K562 (cell line): Measurements from ENCODE around the gene HPCAL1. TPM values are rescaled to one million over a fixed set of nuclear protein-coding genes. Genes with fewer than 3 reads are reported as not detected.

ENCODE experiments used
- ATAC-seq: fragments of 200-7000 bp; cut with Tn5 transposase; 3 replicates; pipeline ENCODE4 v1.9.1; 2020; ENCODE audit warnings: moderate library complexity
- BruUV-seq: library from RNA; stranded (reverse); fragments of 400-500 nt; replicated peaks from 2 replicates; lab custom pipeline; 2021; lab: Mats Ljungman, UMichigan
- CTCF ChIA-PET: fragments of 300-600 bp; formaldehyde crosslinking; extraction: SDS; loops from one replicate; lab custom pipeline; 2021; ENCODE audit warnings: low intra/inter-chr PET ratio; lab: Yijun Ruan, JAX
- POLR2A ChIA-PET: fragments of 300-600, 350-650 bp; sonication (Branson Sonifier 250); formaldehyde crosslinking; extraction: SDS; loops from one replicate; lab custom pipeline; 2021; ENCODE audit warnings: antibody characterized with exemption, inconsistent platforms; lab: Yijun Ruan, JAX
- DNase-seq, 4 experiments: peaks; one replicate each; pipeline versions ENCODE4 v3.0.0 to v3.0.0-alpha.2; 2011 to 2018; ENCODE audit warnings: low spot score in 3 of 4, mixed read lengths in 3 of 4; ENCODE audit errors: extremely low read depth in 1 of 4
- FAIRE-seq: peaks from 2 replicates; lab custom pipeline; 2011; peaks lifted over from hg19 to GRCh38; lab: Jason Lieb, UNC
- H2AFZ ChIP-seq: 2 replicates; pipeline ENCODE4 v1.6.0; 2011; ENCODE audit warnings: low read depth, low read length, control low read depth, inconsistent platforms
- H3K27ac ChIP-seq: fragments of 200-600 bp; 3 replicates; pipeline ENCODE4 v1.8.0; 2011; ENCODE audit warnings: low read depth, mild to moderate bottlenecking, control low read depth, inconsistent platforms, low read length, moderate library complexity, mixed read lengths; ENCODE audit errors: extremely low read depth
- H3K27me3 ChIP-seq, 2 experiments: fragments of 300-600 bp in 1 of 2; 2 replicates in 1 of 2; 3 replicates in 1 of 2; pipeline versions ENCODE4 v1.6.0 to v1.8.0; 2011; ENCODE audit warnings: inconsistent platforms in 2 of 2, low read length in 2 of 2, mild to moderate bottlenecking in 1 of 2, mixed read lengths in 1 of 2, moderate library complexity in 1 of 2; ENCODE audit not compliant: control insufficient read depth in 2 of 2, insufficient read depth in 2 of 2
- H3K36me3 ChIP-seq: fragments of 300-600 bp; 3 replicates; pipeline ENCODE4 v1.8.0; 2011; ENCODE audit warnings: mild to moderate bottlenecking, low read length, inconsistent platforms; ENCODE audit not compliant: control insufficient read depth, insufficient read depth
- H3K4me1 ChIP-seq, 2 experiments: fragments of 200-600 bp in 1 of 2; replicated peaks in 1 of 2; 2 replicates in 1 of 2; 3 replicates in 1 of 2; pipeline versions ENCODE4 v1.5.1 to v1.8.0; 2011; ENCODE audit warnings: inconsistent platforms in 2 of 2, low read length in 2 of 2, mild to moderate bottlenecking in 1 of 2, mixed read lengths in 1 of 2, moderate library complexity in 1 of 2; ENCODE audit not compliant: control insufficient read depth in 2 of 2, insufficient read depth in 2 of 2
- H3K4me2 ChIP-seq: 2 replicates; pipeline ENCODE4 v1.6.1; 2011; ENCODE audit warnings: low read length, control low read depth, inconsistent platforms, mixed read lengths; ENCODE audit not compliant: insufficient read depth
- H3K4me3 ChIP-seq: fragments of 200-600 bp; sonication (generic), shearing (Covaris generic); 2 replicates; pipeline ENCODE4 v1.5.1; 2016; ENCODE audit warnings: control low read depth, inconsistent platforms
- H3K79me2 ChIP-seq: fragments of 200-600 bp; 3 replicates; pipeline ENCODE4 v1.8.0; 2011; ENCODE audit warnings: low read length, inconsistent platforms; ENCODE audit not compliant: control insufficient read depth, insufficient read depth
- H3K9ac ChIP-seq, 2 experiments: 2 replicates each; pipeline versions ENCODE4 v1.6.0 to v1.6.1; 2011; ENCODE audit warnings: low read depth in 2 of 2, low read length in 2 of 2, control low read depth in 1 of 2, inconsistent platforms in 1 of 2, mild to moderate bottlenecking in 1 of 2, mixed read lengths in 1 of 2; ENCODE audit not compliant: insufficient read depth in 1 of 2
- H3K9me1 ChIP-seq: one replicate; pipeline ENCODE4 v1.6.0; 2011; ENCODE audit warnings: inconsistent platforms, mild to moderate bottlenecking, low read length, moderate library complexity; ENCODE audit not compliant: control insufficient read depth, insufficient read depth
- H3K9me3 ChIP-seq: replicated peaks from 2 replicates; pipeline ENCODE4 v1.5.1; 2011; ENCODE audit warnings: low read depth, low read length, inconsistent platforms; ENCODE audit not compliant: control insufficient read depth, insufficient read depth
- H4K20me1 ChIP-seq: replicated peaks from 2 replicates; pipeline ENCODE4 v1.6.1; 2011; ENCODE audit warnings: low read length, inconsistent platforms, mixed read lengths; ENCODE audit not compliant: control insufficient read depth, insufficient read depth
- BRCA1 ChIP-seq, 2 experiments: fragments of 450-650 bp in 1 of 2; sonication (generic) in 1 of 2; formaldehyde crosslinking in 1 of 2; IDR thresholded peaks; 2 replicates each; pipeline versions ENCODE4 v1.5.0 to v1.6.1; 2017 to 2020; ENCODE audit warnings: mild to moderate bottlenecking in 1 of 2, missing genetic modification reagents in 1 of 2
- CBFA2T2 ChIP-seq: fragments of 450-650 bp; conservative IDR thresholded peaks from 2 replicates; pipeline ENCODE4 v1.6.1; 2017; ENCODE audit warnings: mild to moderate bottlenecking
- ETV6 ChIP-seq, 3 experiments: fragments of 150-350 bp in 1 of 3; sonication (generic) in 1 of 3; formaldehyde crosslinking in 1 of 3; IDR thresholded peaks; 2 replicates each; pipeline versions ENCODE4 v1.6.1 to v1.8.0; 2014 to 2022; ENCODE audit warnings: borderline replicate concordance in 2 of 3, low read depth in 2 of 3, antibody characterized with exemption in 1 of 3, low read length in 1 of 3, mild to moderate bottlenecking in 1 of 3, missing genetic modification reagents in 1 of 3
- TFAP4 ChIP-seq: sonication (generic); formaldehyde crosslinking; IDR thresholded peaks from 2 replicates; pipeline ENCODE4 v1.8.0; 2022; ENCODE audit warnings: missing genetic modification reagents, mild to moderate bottlenecking, moderate library complexity, borderline replicate concordance
- WGBS: fragments of 100-300 bp; shearing (Covaris generic); methylation state at CpG from one replicate; pipeline ENCODE4 v1.1.6; 2016; ENCODE audit warnings: low coverage, mixed read lengths; ENCODE audit not compliant: insufficient coverage; ENCODE audit errors: missing lambda C conversion rate; 5-methylcytosine and 5-hydroxymethylcytosine counted together
- in situ Hi-C: fragments of 300-500 bp; cut with MboI; formaldehyde crosslinking; loops from 4 replicates; pipeline ENCODE4 v1.15.0; 2018; ENCODE audit warnings: inconsistent platforms, mixed read lengths
- intact Hi-C: fragments of 100-400 bp; cut with micrococcal nuclease; formaldehyde crosslinking; loops from 2 replicates; pipeline ENCODE4 v1.14.2; 2022
- polyA plus RNA-seq, 8 experiments: library from polyadenylated mRNA; depleted of rRNA in 4 of 8; stranded (reverse) in 5 of 8; unstranded in 3 of 8; fragments of >200 nt; fragmentation: Nextera tagmentation in 2 of 8; fragmentation: Illumina TruSeq in 1 of 8; extraction: Ambion mirVana in 2 of 8; extraction: Trizol in 1 of 8; gene quantifications; 2 replicates each; pipeline versions ENCODE4 v1.2.1 to v1.2.3, GENCODE V29; 2011 to 2014; ENCODE audit warnings: inconsistent platforms in 1 of 8, missing spikeins in 1 of 8
- total RNA-seq, 7 experiments: library from RNA; depleted of rRNA in 6 of 7; stranded (reverse); fragments of >200 nt in 6 of 7; fragmentation: Illumina TruSeq in 2 of 7; extraction: Trizol in 2 of 7; gene quantifications; 2 replicates each; pipeline versions ENCODE4 v1.2.1 to v1.2.3, GENCODE V29; 2011 to 2021; ENCODE audit warnings: low replicate concordance in 1 of 7
- TF ChIP-seq, protein P1 (sequence below), 3 experiments: fragments of 200-800 bp in 1 of 3; sonication (Bioruptor generic) in 1 of 3; sonication (generic) in 1 of 3; formaldehyde crosslinking in 1 of 3; IDR thresholded peaks; 2 replicates each; pipeline versions ENCODE4 v1.6.1 to v1.8.0; 2016 to 2022; ENCODE audit warnings: mild to moderate bottlenecking in 2 of 3, missing compliant biosample characterization in 2 of 3, missing genetic modification characterization in 2 of 3, missing genetic modification reagents in 1 of 3
- TF ChIP-seq, protein P2 (sequence below): fragments of 450-650 bp; IDR thresholded peaks from 2 replicates; pipeline ENCODE4 v1.6.1; 2016; ENCODE audit warnings: low read depth

Gene HPCAL1
- total and polyA plus RNA-seq, 9 of the 15 experiments (the other 6 are each of a cell fraction or from before 2014, with no cell fraction given), result 2.7 to 65.5 (median 23.9) TPM

DNA sequence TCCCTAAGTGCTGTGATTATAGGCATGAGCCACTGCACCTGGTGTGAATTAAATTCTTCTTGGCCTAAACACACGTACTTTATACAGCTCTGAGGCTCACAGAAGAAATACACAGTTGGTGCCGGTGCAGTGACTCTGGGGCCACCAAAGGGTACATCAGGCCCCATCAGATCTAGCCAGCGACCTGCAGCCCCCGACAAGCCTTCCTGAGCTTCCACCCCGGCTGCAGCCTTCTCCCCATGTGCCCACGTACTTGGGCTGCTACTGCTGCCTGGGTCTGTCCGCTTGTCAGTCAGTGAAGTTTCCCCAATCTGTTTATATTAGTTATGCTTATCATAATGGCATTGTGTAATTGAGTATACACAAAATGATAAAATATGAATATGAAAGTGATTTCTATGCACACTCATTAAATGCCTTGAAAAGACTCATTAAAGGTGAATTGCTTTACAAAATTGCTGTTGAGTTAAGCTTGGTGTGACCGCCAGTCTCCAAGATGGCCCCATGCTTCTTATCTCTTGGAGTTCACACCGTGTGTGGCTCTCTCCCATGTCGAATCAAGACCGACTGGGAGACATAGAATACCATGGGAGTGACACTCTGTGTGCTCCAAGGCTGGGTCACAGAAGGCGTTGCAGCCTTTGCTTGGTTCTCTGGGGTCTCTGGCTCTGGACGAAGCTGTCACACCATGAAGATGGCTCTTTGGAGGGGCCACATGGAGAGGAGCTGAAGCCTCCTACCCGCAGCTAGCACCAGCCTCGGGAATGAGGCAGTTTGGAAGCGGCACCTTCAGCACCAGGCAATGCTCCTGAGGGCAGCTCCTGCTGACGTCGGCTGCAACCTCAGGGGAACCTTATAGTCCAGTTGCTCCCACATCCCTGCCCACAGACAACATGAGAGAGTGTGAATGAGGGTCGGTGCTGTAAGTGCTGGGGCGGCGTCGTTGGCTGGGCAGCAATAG lies 29.2 kb upstream of the HPCAL1 start (continued):
- TF ChIP-seq, protein P1, sequence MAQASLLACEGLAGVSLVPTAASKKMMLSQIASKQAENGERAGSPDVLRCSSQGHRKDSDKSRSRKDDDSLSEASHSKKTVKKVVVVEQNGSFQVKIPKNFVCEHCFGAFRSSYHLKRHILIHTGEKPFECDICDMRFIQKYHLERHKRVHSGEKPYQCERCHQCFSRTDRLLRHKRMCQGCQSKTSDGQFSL (CRISPR knock-in tag; IDR thresholded peaks at IDR 0.05), result no peak
- TF ChIP-seq, protein P1 (tag; IDR thresholded peaks at IDR 0.05), result no peak
- no peak for TF ChIP-seq BRCA1 (IDR thresholded peaks at IDR 0.05)
- no peak for TF ChIP-seq BRCA1 (CRISPR knock-in tag; IDR thresholded peaks at IDR 0.05)
- TF ChIP-seq TFAP4 (CRISPR knock-in tag), result 0 out of 2 replicates have a peak, but pooled peaks have one; percentile 5

DNA sequence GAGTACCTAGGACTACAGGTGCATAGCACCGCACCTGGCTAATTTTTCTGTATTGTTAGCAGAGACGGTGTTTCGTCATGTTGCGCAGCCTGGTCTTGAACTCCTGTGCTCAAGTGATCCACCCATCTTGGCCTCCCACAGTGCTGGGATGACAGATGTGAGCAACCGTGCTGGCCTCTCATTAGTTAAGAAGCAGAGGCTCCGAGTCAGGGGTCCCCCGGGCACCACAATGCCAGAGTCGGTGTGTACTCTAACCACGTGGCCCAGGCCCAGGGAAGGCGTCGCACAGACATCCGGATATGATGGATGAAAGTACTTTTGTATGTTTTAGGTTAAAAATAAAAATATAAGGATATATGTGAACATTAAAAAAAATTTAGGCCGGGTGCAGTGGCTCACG lies 28.3 kb upstream of the HPCAL1 start:
- H3K4me1 ChIP-seq, result peaks cover 57 to 73% of the 10 kb centered on the region in 2 experiments
- DNase-seq, result no peak
- TF ChIP-seq CBFA2T2 (no peak), ETV6 (IDR thresholded peaks at IDR 0.05; ENCODE audit: borderline replicate concordance in 1 of 2, low read depth in 2 of 2, low read length in 1 of 2) (no peak), ETV6 (CRISPR knock-in tag; IDR thresholded peaks at IDR 0.05; ENCODE audit: borderline replicate concordance) (no peak)
- TF ChIP-seq, protein P2, sequence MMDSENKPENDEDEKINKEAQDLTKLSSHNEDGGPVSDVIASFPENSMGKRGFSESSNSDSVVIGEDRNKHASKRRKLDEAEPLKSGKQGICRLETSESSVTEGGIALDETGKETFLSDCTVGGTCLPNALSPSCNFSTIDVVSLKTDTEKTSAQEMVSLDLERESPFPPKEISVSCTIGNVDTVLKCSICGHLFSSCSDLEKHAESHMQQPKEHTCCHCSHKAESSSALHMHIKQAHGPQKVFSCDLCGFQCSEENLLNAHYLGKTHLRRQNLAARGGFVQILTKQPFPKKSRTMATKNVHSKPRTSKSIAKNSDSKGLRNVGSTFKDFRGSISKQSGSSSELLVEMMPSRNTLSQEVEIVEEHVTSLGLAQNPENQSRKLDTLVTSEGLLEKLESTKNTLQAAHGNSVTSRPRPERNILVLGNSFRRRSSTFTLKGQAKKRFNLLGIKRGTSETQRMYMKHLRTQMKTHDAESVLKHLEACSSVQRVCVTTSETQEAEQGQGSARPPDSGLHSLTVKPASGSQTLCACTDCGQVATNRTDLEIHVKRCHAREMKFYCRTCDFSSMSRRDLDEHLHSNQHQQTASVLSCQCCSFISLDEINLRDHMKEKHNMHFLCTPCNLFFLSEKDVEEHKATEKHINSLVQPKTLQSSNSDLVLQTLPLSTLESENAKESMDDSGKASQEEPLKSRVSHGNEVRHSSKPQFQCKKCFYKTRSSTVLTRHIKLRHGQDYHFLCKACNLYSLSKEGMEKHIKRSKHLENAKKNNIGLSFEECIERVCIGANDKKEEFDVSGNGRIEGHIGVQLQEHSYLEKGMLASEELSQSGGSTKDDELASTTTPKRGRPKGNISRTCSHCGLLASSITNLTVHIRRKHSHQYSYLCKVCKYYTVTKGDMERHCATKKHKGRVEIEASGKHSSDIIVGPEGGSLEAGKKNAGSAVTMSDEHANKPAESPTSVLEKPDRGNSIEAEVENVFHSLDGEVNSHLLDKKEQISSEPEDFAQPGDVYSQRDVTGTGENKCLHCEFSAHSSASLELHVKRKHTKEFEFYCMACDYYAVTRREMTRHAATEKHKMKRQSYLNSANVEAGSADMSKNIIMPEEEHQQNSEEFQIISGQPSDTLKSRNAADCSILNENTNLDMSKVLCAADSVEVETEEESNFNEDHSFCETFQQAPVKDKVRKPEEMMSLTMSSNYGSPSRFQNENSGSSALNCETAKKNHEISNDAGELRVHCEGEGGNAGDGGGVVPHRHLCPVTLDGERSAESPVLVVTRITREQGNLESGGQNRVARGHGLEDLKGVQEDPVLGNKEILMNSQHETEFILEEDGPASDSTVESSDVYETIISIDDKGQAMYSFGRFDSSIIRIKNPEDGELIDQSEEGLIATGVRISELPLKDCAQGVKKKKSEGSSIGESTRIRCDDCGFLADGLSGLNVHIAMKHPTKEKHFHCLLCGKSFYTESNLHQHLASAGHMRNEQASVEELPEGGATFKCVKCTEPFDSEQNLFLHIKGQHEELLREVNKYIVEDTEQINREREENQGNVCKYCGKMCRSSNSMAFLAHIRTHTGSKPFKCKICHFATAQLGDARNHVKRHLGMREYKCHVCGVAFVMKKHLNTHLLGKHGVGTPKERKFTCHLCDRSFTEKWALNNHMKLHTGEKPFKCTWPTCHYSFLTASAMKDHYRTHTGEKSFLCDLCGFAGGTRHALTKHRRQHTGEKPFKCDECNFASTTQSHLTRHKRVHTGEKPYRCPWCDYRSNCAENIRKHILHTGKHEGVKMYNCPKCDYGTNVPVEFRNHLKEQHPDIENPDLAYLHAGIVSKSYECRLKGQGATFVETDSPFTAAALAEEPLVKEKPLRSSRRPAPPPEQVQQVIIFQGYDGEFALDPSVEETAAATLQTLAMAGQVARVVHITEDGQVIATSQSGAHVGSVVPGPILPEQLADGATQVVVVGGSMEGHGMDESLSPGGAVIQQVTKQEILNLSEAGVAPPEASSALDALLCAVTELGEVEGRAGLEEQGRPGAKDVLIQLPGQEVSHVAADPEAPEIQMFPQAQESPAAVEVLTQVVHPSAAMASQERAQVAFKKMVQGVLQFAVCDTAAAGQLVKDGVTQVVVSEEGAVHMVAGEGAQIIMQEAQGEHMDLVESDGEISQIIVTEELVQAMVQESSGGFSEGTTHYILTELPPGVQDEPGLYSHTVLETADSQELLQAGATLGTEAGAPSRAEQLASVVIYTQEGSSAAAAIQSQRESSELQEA, result no peak

More for the DNA sequence above, 28.3 kb upstream of the HPCAL1 start:
- no peak overlapping the region for H3K27ac ChIP-seq
- H3K9me1 ChIP-seq, result no peaks in the 10 kb centered on the region
- H3K9me3 ChIP-seq, result no peaks in the 10 kb centered on the region
- H3K9ac ChIP-seq, result peak overlapping the region in 1 of 2 experiments; percentile 60; a peak in 1 of 4 replicates
- intact Hi-C loops, result no loop called here
- no peaks in the 10 kb centered on the region; the same call in 2 of the 3 replicates for H3K79me2 ChIP-seq
- in situ Hi-C loops, result loop anchor here (25.0 kb wide), 1 partner anchor 138 kb away; no protein-coding TSS in a partner anchor
- H4K20me1 ChIP-seq, result no peaks in the 10 kb centered on the region
- WGBS, result 83% methylated on average over 14 of the region's 14 CpGs
- ChIA-PET POLR2A (interaction anchor here (0.7 to 1.1 kb wide), 2 partner anchors 85 to 160 kb away, joined by 3 read pairs; no protein-coding TSS in a partner anchor), CTCF (no interaction called here)
- ATAC-seq, result no peak
- no TSS peak for BruUV-seq
- no peak for FAIRE-seq
- no peak overlapping the region for H3K4me3 ChIP-seq
- H2AFZ ChIP-seq, result no peak overlapping the region
- H3K4me2 ChIP-seq, result no peak overlapping the region
- H3K27me3 ChIP-seq, result no peaks in the 10 kb centered on the region
- H3K36me3 ChIP-seq, result no peaks in the 10 kb centered on the region
